Ascending aorta (tissue), 2 donors: ENCODE results near the gene CYBA. TPM values are rescaled to one million over a fixed set of nuclear protein-coding genes. Genes with fewer than 3 reads are reported as not detected.

Source experiments
- DNase-seq, 2 donors: peaks; one replicate each; pipeline ENCODE4 v3.0.0-alpha.2; 2019; ENCODE audit warnings: low spot score in 2 of 2
- H3K27ac ChIP-seq, 2 donors: fragments of 200-600 bp; sonication (generic); one replicate each; pipeline ENCODE4 v1.5.1; 2016 to 2017; ENCODE audit warnings: mild to moderate bottlenecking in 1 of 2
- H3K27me3 ChIP-seq: fragments of 200-600 bp; sonication (generic); one replicate; pipeline ENCODE4 v1.5.1; 2017
- H3K36me3 ChIP-seq, 2 donors: fragments of 200-600 bp; sonication (generic); one replicate each; pipeline ENCODE4 v1.5.1; 2016
- H3K4me1 ChIP-seq, 2 donors: fragments of 200-600 bp; sonication (generic); one replicate each; pipeline ENCODE4 v1.5.1; 2016 to 2017; ENCODE audit warnings: mild to moderate bottlenecking in 1 of 2
- H3K4me3 ChIP-seq, 2 donors: fragments of 200-600 bp; sonication (generic); one replicate each; pipeline ENCODE4 v1.5.1; 2016 to 2017; ENCODE audit warnings: mild to moderate bottlenecking in 1 of 2
- H3K9me3 ChIP-seq, 2 donors: fragments of 200-600 bp; sonication (generic); one replicate each; pipeline ENCODE4 v1.5.1; 2016
- intact Hi-C: fragments of 100-400 bp; cut with DNase I; formaldehyde crosslinking; loops from one replicate; pipeline ENCODE4 v1.15.1; 2023
- total RNA-seq: library from RNA; depleted of rRNA; stranded (reverse); fragments of >200 nt; gene quantifications from one replicate; pipeline ENCODE4 v1.1.0, GENCODE V29; 2016
- TF ChIP-seq, protein P1 (sequence below), 3 experiments: fragments of 200-600 bp in 2 of 3; fragments of 450-650 bp in 1 of 3; sonication (generic) in 2 of 3; IDR thresholded peaks; one replicate each; pipeline ENCODE4 v1.5.1; 2016 to 2019; ENCODE audit warnings: antibody characterized with exemption in 3 of 3, mild to moderate bottlenecking in 1 of 3, moderate library complexity in 1 of 3

The CYBA gene
- total RNA-seq, 1 donor from 2014 or later = 361 TPM

DNA sequence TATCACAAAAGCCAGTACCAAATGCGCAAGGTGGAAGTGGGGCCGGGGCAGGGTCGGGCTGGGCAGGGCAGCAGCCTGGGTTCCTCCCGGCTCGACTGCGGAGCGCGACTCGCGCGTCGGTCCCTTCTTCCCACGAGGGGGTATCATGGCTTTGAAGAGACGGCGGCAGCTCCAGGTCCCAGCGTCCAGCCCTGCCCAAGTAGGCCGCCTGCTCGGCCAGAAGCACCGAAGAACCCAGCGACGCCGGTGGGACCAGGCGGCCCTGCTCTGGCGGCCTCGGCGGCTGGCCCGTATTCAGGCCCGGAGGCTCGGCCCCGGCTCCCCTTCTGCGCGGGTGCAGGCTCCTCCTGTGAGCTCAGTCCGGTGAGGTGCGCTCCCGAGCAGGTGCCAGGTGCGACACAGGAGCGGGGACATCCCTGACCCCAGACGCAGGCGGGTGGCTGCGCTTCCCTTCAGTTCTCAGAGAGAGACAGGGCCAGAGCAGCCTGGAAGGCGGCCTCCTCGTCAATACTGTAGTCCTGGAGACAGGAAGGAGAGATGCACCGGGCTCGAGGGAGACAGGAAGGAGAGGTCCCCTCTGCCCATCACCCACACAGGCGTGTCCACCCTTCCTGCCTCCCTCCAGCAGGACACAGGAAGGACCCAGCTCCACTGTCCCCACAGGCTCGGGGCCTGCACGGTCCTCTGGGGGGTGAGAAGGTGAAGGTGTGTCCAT is 46.4 kb upstream of the CYBA start:
- no peak overlapping the region for H3K4me3 ChIP-seq
- no peaks in the 10 kb centered on the region for H3K9me3 ChIP-seq
- TF ChIP-seq, protein P1, sequence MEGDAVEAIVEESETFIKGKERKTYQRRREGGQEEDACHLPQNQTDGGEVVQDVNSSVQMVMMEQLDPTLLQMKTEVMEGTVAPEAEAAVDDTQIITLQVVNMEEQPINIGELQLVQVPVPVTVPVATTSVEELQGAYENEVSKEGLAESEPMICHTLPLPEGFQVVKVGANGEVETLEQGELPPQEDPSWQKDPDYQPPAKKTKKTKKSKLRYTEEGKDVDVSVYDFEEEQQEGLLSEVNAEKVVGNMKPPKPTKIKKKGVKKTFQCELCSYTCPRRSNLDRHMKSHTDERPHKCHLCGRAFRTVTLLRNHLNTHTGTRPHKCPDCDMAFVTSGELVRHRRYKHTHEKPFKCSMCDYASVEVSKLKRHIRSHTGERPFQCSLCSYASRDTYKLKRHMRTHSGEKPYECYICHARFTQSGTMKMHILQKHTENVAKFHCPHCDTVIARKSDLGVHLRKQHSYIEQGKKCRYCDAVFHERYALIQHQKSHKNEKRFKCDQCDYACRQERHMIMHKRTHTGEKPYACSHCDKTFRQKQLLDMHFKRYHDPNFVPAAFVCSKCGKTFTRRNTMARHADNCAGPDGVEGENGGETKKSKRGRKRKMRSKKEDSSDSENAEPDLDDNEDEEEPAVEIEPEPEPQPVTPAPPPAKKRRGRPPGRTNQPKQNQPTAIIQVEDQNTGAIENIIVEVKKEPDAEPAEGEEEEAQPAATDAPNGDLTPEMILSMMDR (IDR thresholded peaks at IDR 0.05) = no peak
- intact Hi-C loops = no loop called here
- peaks cover 32 to 43% of the 10 kb centered on the region in 2 donors for H3K36me3 ChIP-seq
- peaks cover 0 to 3% of the 10 kb centered on the region in 2 donors for H3K4me1 ChIP-seq
- H3K27me3 ChIP-seq = no peaks in the 10 kb centered on the region
- no peak overlapping the region for H3K27ac ChIP-seq
- DNase-seq = no peak

DNA sequence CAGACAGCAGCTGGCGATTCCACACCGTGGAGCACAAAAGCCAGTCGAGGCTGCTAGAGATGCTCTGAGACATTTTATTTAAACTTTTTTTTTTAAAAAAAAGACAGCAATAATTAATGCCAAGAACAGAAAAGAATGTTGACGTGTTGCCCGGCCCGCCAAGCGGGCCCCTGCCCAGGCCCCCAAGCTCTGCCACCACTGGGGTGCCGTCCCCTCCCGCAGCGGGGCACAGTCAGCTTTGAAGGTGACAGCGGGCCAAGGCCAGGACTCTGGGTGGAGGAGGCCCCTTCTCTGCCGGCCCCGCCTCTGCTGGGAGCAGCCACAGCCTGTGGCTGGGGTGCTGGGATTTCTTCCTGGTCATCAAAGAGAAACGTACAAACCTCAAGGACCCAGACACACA is 45.6 kb upstream of the CYBA start:
- H3K4me3 ChIP-seq = no peak overlapping the region
- intact Hi-C loops = no loop called here
- no peaks in the 10 kb centered on the region for H3K27me3 ChIP-seq
- no peak for DNase-seq
- H3K4me1 ChIP-seq = peaks cover 0 to 3% of the 10 kb centered on the region in 2 donors
- TF ChIP-seq, protein P1 (IDR thresholded peaks at IDR 0.05) = no peak
- H3K36me3 ChIP-seq = peaks cover 32 to 43% of the 10 kb centered on the region in 2 donors
- no peak overlapping the region for H3K27ac ChIP-seq
- H3K9me3 ChIP-seq = no peaks in the 10 kb centered on the region

DNA sequence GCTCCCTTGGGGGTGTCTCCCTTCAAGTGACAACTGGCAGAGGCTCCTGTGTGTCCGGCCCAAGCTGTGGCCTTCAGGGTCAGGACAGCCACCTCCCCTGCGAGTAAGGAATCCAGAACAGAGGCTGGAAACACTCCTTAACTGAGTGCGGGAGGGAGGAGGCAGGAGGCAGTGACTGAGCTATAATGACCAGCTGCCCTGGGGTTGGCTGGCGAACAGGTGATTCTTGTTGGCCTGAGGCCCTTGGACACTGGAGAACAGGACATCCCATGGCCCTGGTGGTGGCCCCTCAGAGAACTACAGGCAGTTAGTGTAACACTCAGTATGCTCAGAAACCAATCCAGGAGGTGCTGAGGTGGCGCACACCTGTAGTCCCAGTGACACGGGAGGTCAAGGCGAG is 44.9 kb upstream of the CYBA start:
- Histone ChIP-seq H3K27me3 (no peaks in the 10 kb centered on the region), H3K4me3 (no peak overlapping the region), H3K9me3 (no peaks in the 10 kb centered on the region), H3K27ac (no peak overlapping the region), H3K4me1 (no peaks in the 10 kb centered on the region), H3K36me3 (peaks cover 32 to 43% of the 10 kb centered on the region in 2 donors)
- intact Hi-C loops = no loop called here
- DNase-seq = no peak
- TF ChIP-seq, protein P1 (IDR thresholded peaks at IDR 0.05) = no peak

DNA sequence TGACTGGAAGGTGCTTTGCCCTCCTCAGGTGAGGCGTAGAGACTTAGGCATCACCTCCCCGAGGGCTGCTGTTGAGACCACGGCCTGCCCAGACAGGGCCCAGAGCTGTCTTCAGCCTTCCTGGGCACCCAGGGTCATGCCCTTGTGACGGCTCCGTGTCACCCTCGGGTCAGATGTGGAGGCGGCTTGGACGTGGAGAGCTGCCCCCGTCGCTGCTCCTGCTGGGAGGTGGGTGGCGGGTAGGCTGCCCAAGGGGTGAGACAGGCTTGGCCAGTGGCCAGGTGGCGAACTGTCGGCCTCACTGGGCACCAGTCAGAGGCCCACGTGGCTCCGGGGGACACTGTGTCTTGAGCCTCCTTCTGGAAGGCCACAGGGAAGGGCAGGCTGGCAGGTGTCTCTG is 44.4 kb upstream of the CYBA start:
- peaks cover 32 to 43% of the 10 kb centered on the region in 2 donors for H3K36me3 ChIP-seq
- no peaks in the 10 kb centered on the region for H3K4me1 ChIP-seq
- intact Hi-C loops = no loop called here

DNA sequence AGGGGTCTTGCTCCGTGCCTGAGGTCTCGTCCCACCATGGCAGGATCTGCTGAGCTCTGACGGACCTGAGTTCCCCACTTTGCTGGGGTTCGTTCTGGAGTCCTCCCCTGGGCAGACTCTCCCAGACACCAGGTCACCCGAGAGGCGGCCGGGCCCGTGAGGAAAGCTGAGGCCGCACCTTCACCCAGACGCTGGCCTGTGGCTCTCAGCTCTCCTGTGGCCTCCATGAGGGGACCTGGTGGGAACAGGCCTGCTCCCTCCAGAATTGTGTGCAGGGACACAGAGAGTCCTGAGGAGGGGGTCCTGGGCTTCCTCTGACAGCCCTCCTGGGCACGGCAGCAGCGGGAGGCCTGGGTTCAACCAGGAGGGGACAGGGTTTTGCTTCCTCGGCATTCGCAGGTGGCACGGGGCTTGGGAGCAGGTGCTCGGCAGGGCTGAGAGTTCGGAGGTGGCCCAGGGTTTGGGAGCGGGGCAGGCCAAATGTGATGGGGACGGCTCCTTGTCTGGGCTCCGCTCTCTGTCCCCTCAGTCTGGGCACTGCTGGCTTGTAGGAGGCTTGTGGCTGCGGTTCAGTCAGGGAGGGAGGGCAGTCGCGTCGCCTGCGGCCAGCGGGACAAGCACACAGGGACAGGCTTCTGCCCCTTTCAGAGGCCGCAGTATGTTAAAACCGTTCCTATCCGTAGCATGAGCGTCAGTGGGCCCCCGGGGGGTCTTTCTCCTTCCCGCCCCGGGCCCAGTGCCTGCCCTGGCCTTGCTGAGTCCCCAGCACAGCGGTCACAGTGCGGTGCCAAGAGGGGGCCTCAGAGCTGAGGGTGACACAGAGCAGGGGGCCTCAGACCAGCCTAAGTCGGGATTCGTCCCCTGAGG is 43.6 kb upstream of the CYBA start:
- Histone ChIP-seq H3K4me3 (no peak overlapping the region), H3K4me1 (no peaks in the 10 kb centered on the region), H3K9me3 (no peaks in the 10 kb centered on the region), H3K36me3 (peaks cover 26 to 35% of the 10 kb centered on the region in 2 donors), H3K27ac (no peak overlapping the region), H3K27me3 (no peaks in the 10 kb centered on the region)
- TF ChIP-seq, protein P1 (IDR thresholded peaks at IDR 0.05) = no peak
- DNase-seq = no peak
- intact Hi-C loops = no loop called here

More for the DNA sequence above, 44.4 kb upstream of the CYBA start:
- no peaks in the 10 kb centered on the region for H3K27me3 ChIP-seq
- DNase-seq = no peak
- no peaks in the 10 kb centered on the region for H3K9me3 ChIP-seq
- no peak overlapping the region for H3K4me3 ChIP-seq
- TF ChIP-seq, protein P1 (IDR thresholded peaks at IDR 0.05) = no peak
- H3K27ac ChIP-seq = no peak overlapping the region
